K562 (cell line): Measurements from ENCODE around the gene ADAMTS2. TPM values are rescaled to one million over a fixed set of nuclear protein-coding genes. Genes with fewer than 3 reads are reported as not detected.

Experiments
- ATAC-seq: fragments of 200-7000 bp; cut with Tn5 transposase; 3 replicates; pipeline ENCODE4 v1.9.1; 2020; ENCODE audit warnings: moderate library complexity
- BruUV-seq: library from RNA; stranded (reverse); fragments of 400-500 nt; replicated peaks from 2 replicates; lab custom pipeline; 2021; lab: Mats Ljungman, UMichigan
- CTCF ChIA-PET: fragments of 300-600 bp; formaldehyde crosslinking; extraction: SDS; loops from one replicate; lab custom pipeline; 2021; ENCODE audit warnings: low intra/inter-chr PET ratio; lab: Yijun Ruan, JAX
- POLR2A ChIA-PET: fragments of 300-600, 350-650 bp; sonication (Branson Sonifier 250); formaldehyde crosslinking; extraction: SDS; loops from one replicate; lab custom pipeline; 2021; ENCODE audit warnings: antibody characterized with exemption, inconsistent platforms; lab: Yijun Ruan, JAX
- DNase-seq, 4 experiments: peaks; one replicate each; pipeline versions ENCODE4 v3.0.0 to v3.0.0-alpha.2; 2011 to 2018; ENCODE audit warnings: low spot score in 3 of 4, mixed read lengths in 3 of 4; ENCODE audit errors: extremely low read depth in 1 of 4
- FAIRE-seq: peaks from 2 replicates; lab custom pipeline; 2011; peaks lifted over from hg19 to GRCh38; lab: Jason Lieb, UNC
- H2AFZ ChIP-seq: 2 replicates; pipeline ENCODE4 v1.6.0; 2011; ENCODE audit warnings: low read depth, low read length, control low read depth, inconsistent platforms
- H3K27ac ChIP-seq: fragments of 200-600 bp; 3 replicates; pipeline ENCODE4 v1.8.0; 2011; ENCODE audit warnings: low read depth, mild to moderate bottlenecking, control low read depth, inconsistent platforms, low read length, moderate library complexity, mixed read lengths; ENCODE audit errors: extremely low read depth
- H3K27me3 ChIP-seq, 2 experiments: fragments of 300-600 bp in 1 of 2; 2 replicates in 1 of 2; 3 replicates in 1 of 2; pipeline versions ENCODE4 v1.6.0 to v1.8.0; 2011; ENCODE audit warnings: inconsistent platforms in 2 of 2, low read length in 2 of 2, mild to moderate bottlenecking in 1 of 2, mixed read lengths in 1 of 2, moderate library complexity in 1 of 2; ENCODE audit not compliant: control insufficient read depth in 2 of 2, insufficient read depth in 2 of 2
- H3K36me3 ChIP-seq: fragments of 300-600 bp; 3 replicates; pipeline ENCODE4 v1.8.0; 2011; ENCODE audit warnings: mild to moderate bottlenecking, low read length, inconsistent platforms; ENCODE audit not compliant: control insufficient read depth, insufficient read depth
- H3K4me1 ChIP-seq, 2 experiments: fragments of 200-600 bp in 1 of 2; replicated peaks in 1 of 2; 2 replicates in 1 of 2; 3 replicates in 1 of 2; pipeline versions ENCODE4 v1.5.1 to v1.8.0; 2011; ENCODE audit warnings: inconsistent platforms in 2 of 2, low read length in 2 of 2, mild to moderate bottlenecking in 1 of 2, mixed read lengths in 1 of 2, moderate library complexity in 1 of 2; ENCODE audit not compliant: control insufficient read depth in 2 of 2, insufficient read depth in 2 of 2
- H3K4me2 ChIP-seq: 2 replicates; pipeline ENCODE4 v1.6.1; 2011; ENCODE audit warnings: low read length, control low read depth, inconsistent platforms, mixed read lengths; ENCODE audit not compliant: insufficient read depth
- H3K4me3 ChIP-seq: fragments of 200-600 bp; sonication (generic), shearing (Covaris generic); 2 replicates; pipeline ENCODE4 v1.5.1; 2016; ENCODE audit warnings: control low read depth, inconsistent platforms
- H3K79me2 ChIP-seq: fragments of 200-600 bp; 3 replicates; pipeline ENCODE4 v1.8.0; 2011; ENCODE audit warnings: low read length, inconsistent platforms; ENCODE audit not compliant: control insufficient read depth, insufficient read depth
- H3K9ac ChIP-seq, 2 experiments: 2 replicates each; pipeline versions ENCODE4 v1.6.0 to v1.6.1; 2011; ENCODE audit warnings: low read depth in 2 of 2, low read length in 2 of 2, control low read depth in 1 of 2, inconsistent platforms in 1 of 2, mild to moderate bottlenecking in 1 of 2, mixed read lengths in 1 of 2; ENCODE audit not compliant: insufficient read depth in 1 of 2
- H3K9me1 ChIP-seq: one replicate; pipeline ENCODE4 v1.6.0; 2011; ENCODE audit warnings: inconsistent platforms, mild to moderate bottlenecking, low read length, moderate library complexity; ENCODE audit not compliant: control insufficient read depth, insufficient read depth
- H3K9me3 ChIP-seq: replicated peaks from 2 replicates; pipeline ENCODE4 v1.5.1; 2011; ENCODE audit warnings: low read depth, low read length, inconsistent platforms; ENCODE audit not compliant: control insufficient read depth, insufficient read depth
- H4K20me1 ChIP-seq: replicated peaks from 2 replicates; pipeline ENCODE4 v1.6.1; 2011; ENCODE audit warnings: low read length, inconsistent platforms, mixed read lengths; ENCODE audit not compliant: control insufficient read depth, insufficient read depth
- BACH1 ChIP-seq: fragments of 200-800 bp; sonication (Bioruptor generic); IDR thresholded peaks from 2 replicates; pipeline ENCODE4 v1.6.1; 2016; ENCODE audit warnings: missing genetic modification characterization, missing compliant biosample characterization
- ELF4 ChIP-seq: fragments of 450-650 bp; formaldehyde crosslinking; IDR thresholded peaks from 2 replicates; pipeline ENCODE4 v1.4.0; 2022; ENCODE audit warnings: missing genetic modification characterization
- RBM15 ChIP-seq: fragments of 200-400 bp; formaldehyde crosslinking; IDR thresholded peaks from 2 replicates; pipeline ENCODE4 v1.6.1; 2018; ENCODE audit warnings: mild to moderate bottlenecking, low read length, moderate library complexity; ENCODE audit not compliant: insufficient read depth
- SRSF7 ChIP-seq: fragments of 200-400 bp; formaldehyde crosslinking; optimal IDR thresholded peaks from 2 replicates; pipeline ENCODE3; 2017; ENCODE audit warnings: mild to moderate bottlenecking, low read depth, low read length
- ZNF12 ChIP-seq: sonication (generic); formaldehyde crosslinking; IDR thresholded peaks from 2 replicates; pipeline ENCODE4 v1.4.0; 2020; ENCODE audit warnings: mild to moderate bottlenecking, missing genetic modification reagents
- WGBS: fragments of 100-300 bp; shearing (Covaris generic); methylation state at CpG from one replicate; pipeline ENCODE4 v1.1.6; 2016; ENCODE audit warnings: low coverage, mixed read lengths; ENCODE audit not compliant: insufficient coverage; ENCODE audit errors: missing lambda C conversion rate; 5-methylcytosine and 5-hydroxymethylcytosine counted together
- in situ Hi-C: fragments of 300-500 bp; cut with MboI; formaldehyde crosslinking; loops from 4 replicates; pipeline ENCODE4 v1.15.0; 2018; ENCODE audit warnings: inconsistent platforms, mixed read lengths
- intact Hi-C: fragments of 100-400 bp; cut with micrococcal nuclease; formaldehyde crosslinking; loops from 2 replicates; pipeline ENCODE4 v1.14.2; 2022
- polyA plus RNA-seq, 8 experiments: library from polyadenylated mRNA; depleted of rRNA in 4 of 8; stranded (reverse) in 5 of 8; unstranded in 3 of 8; fragments of >200 nt; fragmentation: Nextera tagmentation in 2 of 8; fragmentation: Illumina TruSeq in 1 of 8; extraction: Ambion mirVana in 2 of 8; extraction: Trizol in 1 of 8; gene quantifications; 2 replicates each; pipeline versions ENCODE4 v1.2.1 to v1.2.3, GENCODE V29; 2011 to 2014; ENCODE audit warnings: inconsistent platforms in 1 of 8, missing spikeins in 1 of 8
- total RNA-seq, 7 experiments: library from RNA; depleted of rRNA in 6 of 7; stranded (reverse); fragments of >200 nt in 6 of 7; fragmentation: Illumina TruSeq in 2 of 7; extraction: Trizol in 2 of 7; gene quantifications; 2 replicates each; pipeline versions ENCODE4 v1.2.1 to v1.2.3, GENCODE V29; 2011 to 2021; ENCODE audit warnings: low replicate concordance in 1 of 7
- TF ChIP-seq, protein P1 (sequence below): sonication (generic); formaldehyde crosslinking; IDR thresholded peaks from 2 replicates; pipeline ENCODE4 v1.8.1; 2023; ENCODE audit warnings: missing genetic modification reagents, mild to moderate bottlenecking, borderline replicate concordance
- TF ChIP-seq, protein P2 (sequence below): sonication (generic); formaldehyde crosslinking; IDR thresholded peaks from 2 replicates; pipeline ENCODE4 v1.8.0; 2022; ENCODE audit warnings: missing genetic modification reagents, mild to moderate bottlenecking, moderate library complexity, borderline replicate concordance

Gene ADAMTS2
- total and polyA plus RNA-seq, 9 of the 15 experiments (the other 6 are each of a cell fraction or from before 2014, with no cell fraction given), result not detected

DNA sequence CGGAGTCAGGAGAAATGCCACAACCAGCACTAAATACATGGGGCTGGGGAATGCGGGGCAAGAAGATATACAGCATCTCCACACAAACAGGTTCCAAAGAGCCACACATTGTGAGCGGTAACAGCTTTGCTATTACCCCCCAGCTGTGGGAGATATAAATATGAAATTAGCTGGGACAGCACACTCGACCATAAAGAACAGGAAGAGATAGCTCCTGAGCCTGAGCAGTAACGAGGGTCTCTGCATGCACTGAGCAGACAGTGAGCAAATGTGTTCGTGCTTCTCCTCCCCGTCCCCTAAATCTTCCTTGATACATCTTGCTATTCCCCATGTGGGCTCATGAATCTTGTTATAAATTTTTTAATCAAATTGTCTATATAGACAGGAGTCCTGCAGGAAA, 53.1 kb downstream of the ADAMTS2 start (continued):
- TF ChIP-seq ELF4 (CRISPR knock-in tag), result no peak
- TF ChIP-seq ZNF12 (CRISPR knock-in tag), result no peak
- no peak for TF ChIP-seq BACH1 (tag)
- TF ChIP-seq, protein P1, sequence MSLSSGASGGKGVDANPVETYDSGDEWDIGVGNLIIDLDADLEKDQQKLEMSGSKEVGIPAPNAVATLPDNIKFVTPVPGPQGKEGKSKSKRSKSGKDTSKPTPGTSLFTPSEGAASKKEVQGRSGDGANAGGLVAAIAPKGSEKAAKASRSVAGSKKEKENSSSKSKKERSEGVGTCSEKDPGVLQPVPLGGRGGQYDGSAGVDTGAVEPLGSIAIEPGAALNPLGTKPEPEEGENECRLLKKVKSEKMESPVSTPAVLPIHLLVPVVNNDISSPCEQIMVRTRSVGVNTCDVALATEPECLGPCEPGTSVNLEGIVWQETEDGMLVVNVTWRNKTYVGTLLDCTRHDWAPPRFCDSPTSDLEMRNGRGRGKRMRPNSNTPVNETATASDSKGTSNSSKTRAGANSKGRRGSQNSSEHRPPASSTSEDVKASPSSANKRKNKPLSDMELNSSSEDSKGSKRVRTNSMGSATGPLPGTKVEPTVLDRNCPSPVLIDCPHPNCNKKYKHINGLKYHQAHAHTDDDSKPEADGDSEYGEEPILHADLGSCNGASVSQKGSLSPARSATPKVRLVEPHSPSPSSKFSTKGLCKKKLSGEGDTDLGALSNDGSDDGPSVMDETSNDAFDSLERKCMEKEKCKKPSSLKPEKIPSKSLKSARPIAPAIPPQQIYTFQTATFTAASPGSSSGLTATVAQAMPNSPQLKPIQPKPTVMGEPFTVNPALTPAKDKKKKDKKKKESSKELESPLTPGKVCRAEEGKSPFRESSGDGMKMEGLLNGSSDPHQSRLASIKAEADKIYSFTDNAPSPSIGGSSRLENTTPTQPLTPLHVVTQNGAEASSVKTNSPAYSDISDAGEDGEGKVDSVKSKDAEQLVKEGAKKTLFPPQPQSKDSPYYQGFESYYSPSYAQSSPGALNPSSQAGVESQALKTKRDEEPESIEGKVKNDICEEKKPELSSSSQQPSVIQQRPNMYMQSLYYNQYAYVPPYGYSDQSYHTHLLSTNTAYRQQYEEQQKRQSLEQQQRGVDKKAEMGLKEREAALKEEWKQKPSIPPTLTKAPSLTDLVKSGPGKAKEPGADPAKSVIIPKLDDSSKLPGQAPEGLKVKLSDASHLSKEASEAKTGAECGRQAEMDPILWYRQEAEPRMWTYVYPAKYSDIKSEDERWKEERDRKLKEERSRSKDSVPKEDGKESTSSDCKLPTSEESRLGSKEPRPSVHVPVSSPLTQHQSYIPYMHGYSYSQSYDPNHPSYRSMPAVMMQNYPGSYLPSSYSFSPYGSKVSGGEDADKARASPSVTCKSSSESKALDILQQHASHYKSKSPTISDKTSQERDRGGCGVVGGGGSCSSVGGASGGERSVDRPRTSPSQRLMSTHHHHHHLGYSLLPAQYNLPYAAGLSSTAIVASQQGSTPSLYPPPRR, result no peak

DNA sequence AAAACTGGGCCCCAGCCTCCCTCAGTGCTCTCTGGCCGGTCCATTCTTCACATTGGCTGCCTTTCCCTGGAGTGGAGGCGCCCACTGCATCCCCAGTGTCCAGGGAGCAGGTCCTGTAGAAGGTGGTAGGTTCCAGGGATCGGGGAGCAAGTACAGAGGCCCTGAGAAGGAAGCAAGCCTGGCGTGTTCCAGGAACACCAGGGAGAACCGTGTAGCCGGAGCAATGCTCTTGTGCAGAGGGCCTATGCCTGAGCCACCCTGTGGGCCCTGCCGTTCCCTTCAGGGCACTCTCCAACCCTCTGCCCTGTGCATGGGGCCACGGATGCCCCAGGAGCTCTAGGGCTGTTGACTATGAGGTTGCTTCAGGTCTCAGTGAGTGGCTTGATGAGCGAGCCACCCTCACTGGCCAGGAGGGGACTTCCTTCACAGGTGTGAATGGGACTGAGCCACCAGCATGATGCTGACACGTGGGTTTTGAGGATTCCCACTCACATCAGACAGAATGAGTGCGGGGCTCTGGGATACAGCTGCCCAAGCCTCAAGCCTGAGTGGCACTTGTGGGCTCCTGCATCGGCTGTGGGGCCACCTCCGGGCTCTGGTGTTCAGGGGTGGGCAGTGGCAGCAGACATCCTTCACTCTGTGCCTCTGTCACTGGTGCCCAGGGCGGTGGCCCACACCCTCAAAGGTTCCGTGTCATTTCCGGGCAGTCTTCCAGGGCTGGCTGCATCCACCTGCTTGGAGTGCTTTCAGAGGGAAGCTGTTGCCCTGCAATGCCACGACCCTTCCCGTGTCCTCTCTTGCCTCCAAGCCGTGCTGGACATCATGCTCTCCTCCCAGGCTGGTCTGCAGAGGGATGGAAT, 54.4 kb downstream of the ADAMTS2 start:
- FAIRE-seq (no peak), DNase-seq (no peak), ATAC-seq (no peak)
- no peak overlapping the region for H3K27ac ChIP-seq
- H3K4me2 ChIP-seq, result no peak overlapping the region
- H3K27me3 ChIP-seq, result peaks cover 12 to 67% of the 10 kb centered on the region in 2 experiments; a peak in 4 of 5 replicates
- H3K9me1 ChIP-seq, result no peaks in the 10 kb centered on the region
- WGBS, result 2% methylated on average over 18 of the region's 19 CpGs
- H2AFZ ChIP-seq, result no peak overlapping the region
- no peak overlapping the region for H3K9ac ChIP-seq
- no peaks in the 10 kb centered on the region for H3K9me3 ChIP-seq
- no peaks in the 10 kb centered on the region; the same call in 1 of the 2 replicates for H4K20me1 ChIP-seq
- no peak overlapping the region for H3K4me3 ChIP-seq
- in situ Hi-C loops (no loop called here), intact Hi-C loops (no loop called here)
- H3K36me3 ChIP-seq, result no peaks in the 10 kb centered on the region
- POLR2A ChIA-PET, result interaction anchor here (0.7 kb wide), 1 partner anchor 31 kb away, joined by 3 read pairs; no protein-coding TSS in a partner anchor
- BruUV-seq, result no TSS peak
- CTCF ChIA-PET, result no interaction called here
- H3K4me1 ChIP-seq, result no peaks in the 10 kb centered on the region
- H3K79me2 ChIP-seq, result no peaks in the 10 kb centered on the region
- no peak for TF ChIP-seq RBM15
- TF ChIP-seq SRSF7, result no peak
- TF ChIP-seq, protein P1, result no peak
- TF ChIP-seq, protein P2, sequence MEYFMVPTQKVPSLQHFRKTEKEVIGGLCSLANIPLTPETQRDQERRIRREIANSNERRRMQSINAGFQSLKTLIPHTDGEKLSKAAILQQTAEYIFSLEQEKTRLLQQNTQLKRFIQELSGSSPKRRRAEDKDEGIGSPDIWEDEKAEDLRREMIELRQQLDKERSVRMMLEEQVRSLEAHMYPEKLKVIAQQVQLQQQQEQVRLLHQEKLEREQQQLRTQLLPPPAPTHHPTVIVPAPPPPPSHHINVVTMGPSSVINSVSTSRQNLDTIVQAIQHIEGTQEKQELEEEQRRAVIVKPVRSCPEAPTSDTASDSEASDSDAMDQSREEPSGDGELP, result no peak
